ENCODE measurements around the gene RFX2.
"Not testable (repeated sequence)": the region's sequence is repeated elsewhere in the genome, so short reads cannot be mapped to it uniquely, and the experiment has no call there.

RFX2 gene

GRCh38 chr19:6041991-6042481, 68.3 kb downstream of the RFX2 start:
- DNase-seq (ENCODE audit: low read depth in 2 of 2, low spot score in 1 of 2) = no peak

GRCh38 chr19:6041071-6041470, 69.2 kb downstream of the RFX2 start:
- DNase-seq (ENCODE audit: low read depth in 2 of 2, low spot score in 1 of 2) = no peak

GRCh38 chr19:6039566-6040225, 70.6 kb downstream of the RFX2 start:
- no peak for DNase-seq (ENCODE audit: low read depth in 2 of 2, low spot score in 1 of 2)

GRCh38 chr19:6038634-6039405, 71.5 kb downstream of the RFX2 start:
- no peak for DNase-seq (ENCODE audit: low read depth in 2 of 2, low spot score in 1 of 2)

GRCh38 chr19:6035026-6035425, 75.3 kb downstream of the RFX2 start:
- DNase-seq (ENCODE audit: low read depth in 2 of 2, low spot score in 1 of 2) = no peak

GRCh38 chr19:6034512-6034911, 75.8 kb downstream of the RFX2 start:
- DNase-seq (ENCODE audit: low read depth in 2 of 2, low spot score in 1 of 2) = no peak

GRCh38 chr19:6033744-6034264, 76.5 kb downstream of the RFX2 start:
- DNase-seq (ENCODE audit: low read depth in 2 of 2, low spot score in 1 of 2) = no peak

GRCh38 chr19:6032827-6033226, 77.5 kb downstream of the RFX2 start:
- DNase-seq (ENCODE audit: low read depth in 2 of 2, low spot score in 1 of 2) = no peak

GRCh38 chr19:6032381-6032780, 77.9 kb downstream of the RFX2 start:
- DNase-seq (ENCODE audit: low read depth in 2 of 2, low spot score in 1 of 2) = no peak

GRCh38 chr19:6030214-6030507, 80.1 kb downstream of the RFX2 start:
- DNase-seq (ENCODE audit: low read depth in 2 of 2, low spot score in 1 of 2) = no peak

GRCh38 chr19:6026390-6027227, 83.7 kb downstream of the RFX2 start:
- DNase-seq (ENCODE audit: low read depth in 2 of 2, low spot score in 1 of 2) = no peak

- DNase-seq (ENCODE audit: low read depth in 2 of 2, low spot score in 1 of 2) = not testable (repeated sequence)
These were observed 85.5 kb downstream of the RFX2 start for GRCh38 chr19:6024756-6025155.

- no peak for DNase-seq (ENCODE audit: low read depth in 2 of 2, low spot score in 1 of 2)
These were observed 86.4 kb downstream of the RFX2 start for GRCh38 chr19:6023936-6024335.

GRCh38 chr19:6023085-6023682, 87.1 kb downstream of the RFX2 start:
- DNase-seq (ENCODE audit: low read depth in 2 of 2, low spot score in 1 of 2) = no peak

- DNase-seq (ENCODE audit: low read depth in 2 of 2, low spot score in 1 of 2) = no peak
These were observed 87.7 kb downstream of the RFX2 start for GRCh38 chr19:6022570-6023064.

- DNase-seq (ENCODE audit: low read depth in 2 of 2, low spot score in 1 of 2) = peak; percentile 42 to 59
These were observed 88.3 kb downstream of the RFX2 start for GRCh38 chr19:6021878-6022569.

- no peak for DNase-seq (ENCODE audit: low read depth in 2 of 2, low spot score in 1 of 2)
These were observed 89.1 kb downstream of the RFX2 start for GRCh38 chr19:6020972-6021805.

- DNase-seq (ENCODE audit: low read depth in 2 of 2, low spot score in 1 of 2) = no peak
These were observed 90.0 kb downstream of the RFX2 start for GRCh38 chr19:6020166-6020882.

- DNase-seq (ENCODE audit: low read depth in 2 of 2, low spot score in 1 of 2) = no peak
These were observed 91.5 kb downstream of the RFX2 start for GRCh38 chr19:6018786-6019185.

Data from stimulated activated CD8-positive, alpha-beta memory T cell treated with anti-CD3 and anti-CD28 coated beads, Interleukin-4, amount 100 ng/mL, for 1 hour (primary cell).